Thyroid gland (tissue), 4 donors: Measurements from ENCODE around the gene CNTD1. TPM values are rescaled to one million over a fixed set of nuclear protein-coding genes. Genes with fewer than 3 reads are reported as not detected.

Experiments
- DNase-seq, 2 donors: peaks; one replicate each; pipeline ENCODE4 v3.0.0-alpha.2; 2019
- H3K27ac ChIP-seq, 3 donors: fragments of 200-600 bp; sonication (generic); 1 replicate in 2 of 3; 2 replicates in 1 of 3; pipeline ENCODE4 v1.5.1; 2016 to 2019; ENCODE audit warnings: mild to moderate bottlenecking in 1 of 3, moderate library complexity in 1 of 3
- H3K27me3 ChIP-seq: fragments of 200-600 bp; sonication (generic); one replicate; pipeline ENCODE4 v1.5.1; 2019
- H3K36me3 ChIP-seq, 2 donors: fragments of 200-600 bp; sonication (generic); one replicate each; pipeline ENCODE4 v1.5.1; 2016 to 2019
- H3K4me1 ChIP-seq, 2 donors: fragments of 200-600 bp; sonication (generic); one replicate each; pipeline ENCODE4 v1.5.1; 2017 to 2019
- H3K4me3 ChIP-seq, 3 donors: fragments of 200-600 bp; sonication (generic); replicated peaks in 1 of 3; 1 replicate in 2 of 3; 2 replicates in 1 of 3; pipeline ENCODE4 v1.5.1; 2016; ENCODE audit warnings: mild to moderate bottlenecking in 1 of 3
- H3K9me3 ChIP-seq: fragments of 200-600 bp; sonication (generic); one replicate; pipeline ENCODE4 v1.5.1; 2017
- CTCF ChIP-seq, 6 experiments: fragments of 200-600 bp in 3 of 6; fragments of 450-650 bp in 3 of 6; sonication (generic) in 3 of 6; IDR thresholded peaks; one replicate each; pipeline ENCODE4 v1.5.1; 2016 to 2019; ENCODE audit warnings: antibody characterized with exemption in 6 of 6, mild to moderate bottlenecking in 2 of 6, inconsistent platforms in 1 of 6, moderate library complexity in 1 of 6
- POLR2A ChIP-seq, 2 donors: fragments of 450-650 bp; IDR thresholded peaks; one replicate each; pipeline ENCODE4 v1.6.1; 2017; ENCODE audit warnings: antibody characterized with exemption in 2 of 2, mild to moderate bottlenecking in 2 of 2, moderate library complexity in 1 of 2
- WGBS, 2 donors: methylation state at CpG; one replicate each; pipeline ENCODE4 v1.1.5; 2017; 5-methylcytosine and 5-hydroxymethylcytosine counted together
- intact Hi-C: fragments of 100-400 bp; cut with DNase I; formaldehyde crosslinking; loops from one replicate; pipeline ENCODE4 v1.15.1; 2023
- total RNA-seq, 4 donors: library from RNA; depleted of rRNA; stranded (reverse); fragments of >200 nt; gene quantifications; one replicate each; pipeline ENCODE4 v1.2.3, GENCODE V29; 2016

The CNTD1 gene
- total RNA-seq, 4 donors from 2014 or later: 0.27 TPM; not detected in 3

GRCh38 chr17:42754782-42755181 is 43.9 kb upstream of the CNTD1 start:
- Histone ChIP-seq H3K36me3 (no peaks in the 10 kb centered on the region), H3K9me3 (no peaks in the 10 kb centered on the region), H3K27me3 (no peaks in the 10 kb centered on the region), H3K4me1 (peaks cover 0 to 11% of the 10 kb centered on the region in 2 donors), H3K4me3 (no peak overlapping the region), H3K27ac (no peak overlapping the region)
- TF ChIP-seq CTCF (IDR thresholded peaks at IDR 0.05): no peak
- TF ChIP-seq POLR2A (IDR thresholded peaks at IDR 0.05): no peak
- 30 to 59% methylated on average over 2 to 3 of the region's 3 CpGs for WGBS, 2 donors
- DNase-seq: peak; percentile 90 to 91
- intact Hi-C loops: no loop called here

GRCh38 chr17:42759982-42760651 is 38.5 kb upstream of the CNTD1 start:
- TF ChIP-seq CTCF (IDR thresholded peaks at IDR 0.05): no peak
- TF ChIP-seq POLR2A (IDR thresholded peaks at IDR 0.05): no peak
- H3K4me3 ChIP-seq: peak overlapping the region in 1 of 3 donors; percentile 54
- H3K27me3 ChIP-seq: no peaks in the 10 kb centered on the region
- H3K36me3 ChIP-seq: no peaks in the 10 kb centered on the region
- intact Hi-C loops: loop anchor here (5.0 to 10.0 kb wide), 2 partner anchors 38 to 185 kb away; partner anchors contain the start of gene PSMC3IP
- H3K4me1 ChIP-seq: peaks cover 5 to 12% of the 10 kb centered on the region in 2 donors
- no peak for DNase-seq
- H3K9me3 ChIP-seq: no peaks in the 10 kb centered on the region
- WGBS, 2 donors: 46 to 55% methylated on average over 11 of the region's 11 CpGs
- peak overlapping the region in 2 of 3 donors; percentile 67 to 79 for H3K27ac ChIP-seq

GRCh38 chr17:42760652-42761581 is 37.7 kb upstream of the CNTD1 start, which contains the start of gene RAMP2:
Gene RAMP2 (plus strand): TSS chr17:42761227. CDS start chr17:42761262, 35 bp downstream.
- no peaks in the 10 kb centered on the region for H3K36me3 ChIP-seq
- peak within 1 kb of the TSS; percentile 37 to 79 (median 67) for H3K27ac ChIP-seq
- H3K9me3 ChIP-seq: no peaks in the 10 kb centered on the region
- 6 to 9% methylated on average over 16 to 18 of the region's 92 CpGs for WGBS, 2 donors
- intact Hi-C loops: loop anchor here (5.0 to 10.0 kb wide), 2 partner anchors 39 to 186 kb away; partner anchors contain the start of gene PSMC3IP
- peak; percentile 25 to 30 for DNase-seq
- peak within 1 kb of the TSS in 1 of 3 donors; percentile 54 for H3K4me3 ChIP-seq
- H3K27me3 ChIP-seq: no peaks in the 10 kb centered on the region
- TF ChIP-seq CTCF (IDR thresholded peaks at IDR 0.05) (no peak), POLR2A (IDR thresholded peaks at IDR 0.05) (no peak)
- H3K4me1 ChIP-seq: peaks cover 5 to 12% of the 10 kb centered on the region in 2 donors

- WGBS, 2 donors: 34 to 36% methylated on average over 12 of the region's 12 CpGs
- peaks cover 5 to 12% of the 10 kb centered on the region in 2 donors for H3K4me1 ChIP-seq
- intact Hi-C loops: loop anchor here (5.0 to 10.0 kb wide), 2 partner anchors 39 to 187 kb away; partner anchors contain the start of gene PSMC3IP
- H3K27me3 ChIP-seq: no peaks in the 10 kb centered on the region
- DNase-seq: no peak
- no peak for TF ChIP-seq POLR2A (IDR thresholded peaks at IDR 0.05)
- TF ChIP-seq CTCF (IDR thresholded peaks at IDR 0.05): no peak
- H3K4me3 ChIP-seq: peak overlapping the region in 1 of 3 donors; percentile 54
- H3K9me3 ChIP-seq: no peaks in the 10 kb centered on the region
- H3K36me3 ChIP-seq: no peaks in the 10 kb centered on the region
- H3K27ac ChIP-seq: peak overlapping the region; percentile 37 to 79 (median 67)
Measured at GRCh38 chr17:42761638-42762037, 37.0 kb upstream of the CNTD1 start.
